PC-3 (cell line): ENCODE measurements around the gene FAM168A. TPM values are rescaled to one million over a fixed set of nuclear protein-coding genes. Genes with fewer than 3 reads are reported as not detected.

Experiments used
- ATAC-seq: fragments of 200-7000 bp; cut with Tn5 transposase; 2 replicates; pipeline ENCODE4 v1.9.1; 2020; ENCODE audit warnings: mild to moderate bottlenecking, moderate library complexity
- BruUV-seq: library from RNA; stranded (reverse); fragments of 400-500 nt; replicated peaks from 2 replicates; lab custom pipeline; 2021; lab: Mats Ljungman, UMichigan
- CTCF ChIA-PET: fragments of 300-600 bp; sonication (Branson Sonifier 250); formaldehyde crosslinking; loops from one replicate; lab custom pipeline; 2022; ENCODE audit warnings: antibody characterized with exemption; lab: Charles Lee
- POLR2A ChIA-PET: fragments of 300-600 bp; sonication (Branson Sonifier 250); formaldehyde crosslinking; loops from one replicate; lab custom pipeline; 2022; ENCODE audit warnings: antibody characterized with exemption; ENCODE audit not compliant: unreplicated experiment; lab: Charles Lee
- DNase-seq: peaks from one replicate; pipeline ENCODE4 v3.0.0-alpha.2; 2015
- H2AFZ ChIP-seq: fragments of 300-600 bp; sonication (generic); 2 replicates; pipeline ENCODE4 v1.6.0; 2016; ENCODE audit warnings: antibody characterized with exemption, low read length
- H3F3A ChIP-seq: fragments of 300-600 bp; sonication (generic); one replicate; pipeline ENCODE4 v1.6.0; 2017; ENCODE audit warnings: antibody characterized with exemption, low read length, control low read depth, mild to moderate bottlenecking; ENCODE audit not compliant: unreplicated experiment
- H3K27ac ChIP-seq: fragments of 300-600 bp; sonication (generic); 2 replicates; pipeline ENCODE4 v1.5.1; 2016; ENCODE audit warnings: mild to moderate bottlenecking, low read length
- H3K27me3 ChIP-seq: fragments of 300-600 bp; sonication (generic); 2 replicates; pipeline ENCODE4 v1.6.1; 2016; ENCODE audit warnings: low read length, mixed read lengths
- H3K36me3 ChIP-seq: fragments of 300-600 bp; sonication (generic); 2 replicates; pipeline ENCODE4 v1.6.1; 2016; ENCODE audit warnings: low read depth, mixed run types, low read length, mixed read lengths
- H3K4me1 ChIP-seq: fragments of 300-600 bp; sonication (generic); 2 replicates; pipeline ENCODE4 v1.5.1; 2016; ENCODE audit warnings: low read length; ENCODE audit not compliant: insufficient read depth
- H3K4me2 ChIP-seq: fragments of 300-600 bp; sonication (generic); 2 replicates; pipeline ENCODE4 v1.6.0; 2016; ENCODE audit warnings: low read length
- H3K4me3 ChIP-seq: fragments of 300-600 bp; sonication (generic); 2 replicates; pipeline ENCODE4 v1.5.1; 2016; ENCODE audit warnings: mild to moderate bottlenecking, low read length, mixed read lengths
- H3K79me2 ChIP-seq: fragments of 300-600 bp; sonication (generic); 2 replicates; pipeline ENCODE4 v1.6.1; 2017; ENCODE audit warnings: low read length, mixed read lengths
- H3K9ac ChIP-seq: fragments of 300-600 bp; sonication (generic); 2 replicates; pipeline ENCODE4 v1.6.0; 2016; ENCODE audit warnings: mild to moderate bottlenecking, low read length
- H3K9me2 ChIP-seq: fragments of 300-600 bp; sonication (generic); replicated peaks from 2 replicates; pipeline ENCODE4 v1.6.1; 2016; ENCODE audit warnings: mixed run types, low read length, mixed read lengths
- H3K9me3 ChIP-seq: fragments of 300-600 bp; sonication (generic); 2 replicates; pipeline ENCODE4 v1.6.1; 2016; ENCODE audit warnings: low read length, mixed read lengths
- H4K20me1 ChIP-seq: fragments of 300-600 bp; sonication (generic); 2 replicates; pipeline ENCODE4 v1.6.1; 2016; ENCODE audit warnings: low read length, mixed read lengths
- CTCF ChIP-seq: fragments of 300-600 bp; sonication (generic); conservative IDR thresholded peaks from 2 replicates; pipeline ENCODE4 v1.5.1; 2017; ENCODE audit warnings: antibody characterized with exemption, low read depth, mild to moderate bottlenecking, low read length
- EZH2 ChIP-seq: fragments of 300-600 bp; sonication (generic); IDR thresholded peaks from one replicate; pipeline ENCODE4 v1.6.1; 2017; ENCODE audit warnings: antibody characterized with exemption, mild to moderate bottlenecking, low read length; ENCODE audit not compliant: unreplicated experiment
- EZH2phosphoT487 ChIP-seq: fragments of 300-600 bp; sonication (generic); IDR thresholded peaks from 2 replicates; pipeline ENCODE4 v1.6.1; 2018; ENCODE audit warnings: mild to moderate bottlenecking, antibody characterized with exemption, low read length, borderline replicate concordance
- intact Hi-C: fragments of 100-400 bp; cut with micrococcal nuclease; formaldehyde crosslinking; loops from 2 replicates; pipeline ENCODE4 v1.9.0; 2023
- total RNA-seq: library from RNA; depleted of rRNA; stranded (reverse); fragments of >200 nt; gene quantifications from 2 replicates; pipeline ENCODE4 v1.2.3, GENCODE V29; 2014

The FAM168A gene
- total RNA-seq, 1 experiment from 2014 or later: 24.5 TPM

DNA sequence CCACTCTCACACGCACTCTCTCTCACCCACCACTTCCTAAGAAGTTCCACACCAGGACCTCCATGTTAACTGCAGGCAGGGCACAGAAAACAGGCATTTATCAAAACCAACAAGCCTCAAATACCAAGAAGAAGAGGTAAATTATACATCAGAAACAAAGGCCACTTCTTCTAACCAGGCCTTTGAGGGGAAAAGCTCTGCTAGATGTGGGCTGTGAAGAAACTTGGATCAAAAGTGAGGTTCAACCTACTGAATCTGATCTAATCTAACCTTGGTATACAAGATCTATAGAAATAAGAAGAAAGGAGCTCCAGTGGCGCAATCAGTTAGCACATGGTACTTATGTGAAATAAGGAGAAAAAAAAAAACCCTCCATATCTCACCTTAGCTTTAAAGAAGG, 91.9 kb downstream of the FAM168A start:
- intact Hi-C loops: no loop called here
- Histone ChIP-seq H3K79me2 (no peaks in the 10 kb centered on the region; the same call in 1 of the 2 replicates), H3K36me3 (no peaks in the 10 kb centered on the region), H3F3A (no peaks in the 10 kb centered on the region), H3K9me3 (no peaks in the 10 kb centered on the region), H4K20me1 (no peaks in the 10 kb centered on the region), H3K9me2 (no peaks in the 10 kb centered on the region), H3K9ac (no peak overlapping the region), H3K4me2 (no peak overlapping the region), H3K4me1 (peaks cover 10% of the 10 kb centered on the region), H3K27me3 (no peaks in the 10 kb centered on the region), H2AFZ (no peak overlapping the region), H3K4me3 (no peak overlapping the region), H3K27ac (no peak overlapping the region)
- CTCF ChIA-PET: no interaction called here
- no TSS peak for BruUV-seq
- POLR2A ChIA-PET: no interaction called here
- ATAC-seq: no peak
- TF ChIP-seq CTCF: no peak
- no peak for TF ChIP-seq EZH2phosphoT487
- TF ChIP-seq EZH2: no peak
- DNase-seq: no peak

DNA sequence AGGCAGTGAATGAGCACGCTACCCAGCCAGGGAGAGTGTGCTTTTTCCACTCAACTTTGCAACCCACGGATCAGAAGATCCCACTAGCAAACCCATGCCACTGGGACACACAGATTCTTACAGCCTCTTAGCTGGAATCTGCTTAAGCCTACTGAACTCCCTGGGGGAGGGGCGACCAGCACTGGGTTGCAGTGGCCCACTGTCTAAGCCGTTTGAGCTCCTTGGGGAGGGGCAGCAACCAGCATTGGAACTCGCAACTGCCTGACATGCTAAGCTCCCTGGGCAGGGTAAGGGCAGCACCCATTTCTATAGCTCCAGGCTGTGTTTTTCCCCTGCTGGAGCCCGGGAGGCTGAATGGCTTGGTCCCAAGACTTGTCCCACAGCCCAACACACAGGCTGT, 99.6 kb downstream of the FAM168A start:
- TF ChIP-seq EZH2phosphoT487 (no peak), EZH2 (no peak), CTCF (no peak)
- H3K27ac ChIP-seq: no peak overlapping the region
- no peak for DNase-seq
- ChIA-PET POLR2A (no interaction called here), CTCF (no interaction called here)
- no peaks in the 10 kb centered on the region for H3F3A ChIP-seq
- no peaks in the 10 kb centered on the region for H3K9me2 ChIP-seq
- H3K79me2 ChIP-seq: peaks cover 4% of the 10 kb centered on the region; the same call in 1 of the 2 replicates
- intact Hi-C loops: no loop called here
- ATAC-seq: no peak
- BruUV-seq: no TSS peak
- no peak overlapping the region for H2AFZ ChIP-seq
- no peak overlapping the region for H3K4me2 ChIP-seq
- H3K9me3 ChIP-seq: no peaks in the 10 kb centered on the region
- no peak overlapping the region for H3K4me3 ChIP-seq
- H3K27me3 ChIP-seq: no peaks in the 10 kb centered on the region
- no peak overlapping the region for H3K9ac ChIP-seq
- no peaks in the 10 kb centered on the region for H3K36me3 ChIP-seq
- H4K20me1 ChIP-seq: no peaks in the 10 kb centered on the region
- peaks cover 14% of the 10 kb centered on the region for H3K4me1 ChIP-seq

DNA sequence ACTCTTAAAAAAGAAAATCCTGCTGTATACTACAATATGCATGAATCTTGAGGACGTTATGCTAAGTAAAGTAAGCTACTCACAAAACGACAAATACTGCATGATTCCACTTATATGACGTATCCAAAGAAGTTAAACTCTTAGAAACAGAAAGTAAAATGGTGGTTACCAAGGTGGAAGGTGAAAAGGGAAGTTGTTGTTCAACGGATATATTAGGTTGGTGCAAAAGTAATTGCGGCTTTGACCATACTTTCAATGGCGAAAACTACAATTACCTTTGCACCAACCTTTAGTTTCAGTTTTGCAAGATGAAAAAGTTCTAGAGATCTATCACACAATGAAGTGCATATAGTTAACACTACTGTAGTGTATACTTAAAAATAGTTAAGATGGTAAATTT, 101.8 kb downstream of the FAM168A start:
- Histone ChIP-seq H3K4me2 (no peak overlapping the region), H3K4me1 (peaks cover 14% of the 10 kb centered on the region), H3K36me3 (no peaks in the 10 kb centered on the region), H3K9ac (no peak overlapping the region), H3K4me3 (no peak overlapping the region), H3K27me3 (no peaks in the 10 kb centered on the region), H3K9me3 (no peaks in the 10 kb centered on the region), H3F3A (no peaks in the 10 kb centered on the region), H2AFZ (no peak overlapping the region), H3K27ac (no peak overlapping the region), H3K9me2 (no peaks in the 10 kb centered on the region), H3K79me2 (peaks cover 4% of the 10 kb centered on the region; the same call in 1 of the 2 replicates), H4K20me1 (no peaks in the 10 kb centered on the region)
- intact Hi-C loops: no loop called here
- no peak for TF ChIP-seq EZH2
- TF ChIP-seq EZH2phosphoT487: no peak
- TF ChIP-seq CTCF: no peak
- ChIA-PET POLR2A (no interaction called here), CTCF (no interaction called here)
- DNase-seq (no peak), ATAC-seq (no peak)
- no TSS peak for BruUV-seq
